ENCODE results near the gene ATP6AP1.
"Not testable (repeated sequence)": the region's sequence is repeated elsewhere in the genome, so short reads cannot be mapped to it uniquely, and the experiment has no call there.

ATP6AP1 gene

DNA sequence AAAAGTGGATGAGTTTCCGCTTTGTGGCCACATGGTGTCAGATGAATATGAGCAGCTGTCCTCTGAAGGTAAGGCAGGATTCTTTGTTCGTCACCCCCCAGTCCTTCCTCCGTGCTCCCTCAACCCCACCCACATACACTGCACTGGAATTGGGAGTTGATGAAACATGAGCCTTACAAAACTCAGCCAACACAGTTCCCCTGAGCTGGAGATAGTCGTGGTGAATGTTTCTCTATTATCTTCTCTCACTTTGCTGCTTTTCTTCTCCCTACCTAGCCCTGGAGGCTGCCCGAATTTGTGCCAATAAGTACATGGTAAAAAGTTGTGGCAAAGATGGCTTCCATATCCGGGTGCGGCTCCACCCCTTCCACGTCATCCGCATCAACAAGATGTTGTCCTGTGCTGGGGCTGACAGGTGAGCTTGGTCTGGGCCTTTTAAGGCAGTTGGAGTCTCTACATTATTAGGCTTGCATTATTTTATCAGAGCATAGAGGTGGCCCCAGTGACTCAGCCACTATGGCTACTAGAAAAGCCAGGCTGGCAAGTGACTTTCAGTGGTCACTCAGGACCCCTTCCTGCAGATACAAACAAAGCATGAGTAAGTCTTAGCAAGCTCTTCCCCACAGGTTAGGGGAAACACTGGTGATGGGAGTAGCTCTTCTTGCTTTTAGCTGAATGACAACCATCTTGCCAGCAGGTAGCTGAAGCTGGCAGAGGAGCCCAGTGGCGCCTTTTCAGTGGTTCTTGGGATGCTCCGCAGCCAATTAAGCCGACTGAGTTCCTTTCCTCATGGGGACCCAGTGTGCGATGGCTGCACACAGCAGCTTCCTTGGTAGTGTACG lies 28.7 kb upstream of the ATP6AP1 start:
- peak; percentile 17 for DNase-seq (ENCODE audit: low spot score)

GRCh38 chrX:154400369-154400817 lies 28.1 kb upstream of the ATP6AP1 start:
- not testable (repeated sequence) for DNase-seq (ENCODE audit: low spot score)

GRCh38 chrX:154401045-154401799 lies 27.3 kb upstream of the ATP6AP1 start:
- no peak for DNase-seq (ENCODE audit: low spot score)

- DNase-seq (ENCODE audit: low spot score), result no peak
Measured at GRCh38 chrX:154401918-154402621, 26.4 kb upstream of the ATP6AP1 start.

GRCh38 chrX:154402622-154403127 lies 25.8 kb upstream of the ATP6AP1 start:
- DNase-seq (ENCODE audit: low spot score), result no peak

DNA sequence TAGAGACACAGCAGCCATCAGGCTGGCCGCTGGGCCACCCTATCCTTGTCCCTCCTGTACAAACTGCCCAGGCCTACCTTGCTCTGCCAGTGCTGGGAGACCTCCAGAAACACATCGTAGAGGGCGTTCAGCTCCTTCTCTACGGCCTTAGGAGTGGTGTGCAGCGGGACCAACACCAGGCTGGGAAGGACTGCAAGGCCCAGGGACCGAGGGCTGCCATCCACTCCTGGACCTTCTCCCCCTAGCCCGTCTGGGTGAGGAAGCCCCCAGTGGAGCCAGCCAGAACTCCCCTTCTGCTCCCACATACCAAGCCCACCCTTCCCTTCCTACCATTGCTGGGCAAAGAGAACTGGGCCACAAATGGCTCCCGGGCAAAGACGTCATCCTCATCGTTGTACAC lies 25.3 kb upstream of the ATP6AP1 start:
- no peak for DNase-seq (ENCODE audit: low spot score)

GRCh38 chrX:154403858-154404257 lies 24.6 kb upstream of the ATP6AP1 start:
- DNase-seq (ENCODE audit: low spot score), result no peak

DNA sequence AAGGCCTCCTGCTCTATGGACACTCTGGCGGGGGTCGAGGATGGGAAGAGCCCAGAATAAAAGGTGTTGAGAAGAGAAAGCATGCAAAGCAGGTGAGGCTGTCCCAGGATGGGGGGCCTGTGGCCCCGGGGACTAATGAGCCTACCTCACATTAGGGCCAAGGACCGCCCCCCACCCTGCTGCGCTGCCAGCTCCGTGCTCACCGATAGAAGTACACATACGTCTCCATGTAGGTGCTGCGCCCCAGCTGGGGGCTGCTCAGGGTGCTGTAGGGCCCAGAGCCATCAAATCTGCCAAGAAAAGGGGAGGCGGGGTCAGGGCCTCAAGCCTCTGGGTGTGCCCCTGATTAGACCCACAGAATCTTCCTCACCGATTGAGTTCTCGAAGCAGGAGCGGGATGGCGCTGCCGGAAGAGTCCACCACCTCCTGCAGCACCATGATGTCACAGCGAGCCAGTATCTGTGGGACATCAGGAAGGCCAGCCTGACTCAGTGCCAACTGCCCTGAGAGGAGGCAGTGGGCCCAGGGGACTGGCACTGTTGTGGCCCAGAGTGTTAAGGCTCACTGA lies 23.8 kb upstream of the ATP6AP1 start:
- no peak for DNase-seq (ENCODE audit: low spot score)

DNA sequence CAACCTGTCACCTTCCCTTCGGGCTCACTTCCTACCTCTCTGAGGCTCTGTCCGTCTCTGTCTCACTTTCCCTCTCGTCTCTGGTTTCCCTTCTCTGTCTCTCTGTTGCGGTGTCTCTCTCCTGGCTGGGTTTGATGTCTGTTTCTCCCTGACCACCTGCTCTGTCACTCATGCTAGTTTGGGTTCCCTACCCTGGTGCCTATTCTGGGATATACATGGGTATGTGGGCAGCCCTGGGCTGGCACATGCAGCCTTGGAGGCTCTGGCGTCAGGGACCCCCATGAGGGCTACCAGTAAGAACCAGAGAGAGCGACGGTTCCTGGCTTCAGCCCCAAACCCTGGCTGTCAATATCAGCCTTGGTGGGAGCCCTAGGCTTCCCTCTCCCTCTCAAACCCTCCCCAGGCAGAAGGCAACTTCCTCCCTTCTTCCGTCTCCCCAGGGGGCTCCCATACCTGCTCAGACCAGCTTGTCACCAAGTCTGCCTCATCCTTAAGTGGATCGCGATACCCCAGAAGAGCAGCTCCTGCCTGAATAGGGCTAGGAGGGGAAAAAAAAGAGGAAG lies 19.7 kb upstream of the ATP6AP1 start:
- no peak for DNase-seq (ENCODE audit: low spot score)

DNA sequence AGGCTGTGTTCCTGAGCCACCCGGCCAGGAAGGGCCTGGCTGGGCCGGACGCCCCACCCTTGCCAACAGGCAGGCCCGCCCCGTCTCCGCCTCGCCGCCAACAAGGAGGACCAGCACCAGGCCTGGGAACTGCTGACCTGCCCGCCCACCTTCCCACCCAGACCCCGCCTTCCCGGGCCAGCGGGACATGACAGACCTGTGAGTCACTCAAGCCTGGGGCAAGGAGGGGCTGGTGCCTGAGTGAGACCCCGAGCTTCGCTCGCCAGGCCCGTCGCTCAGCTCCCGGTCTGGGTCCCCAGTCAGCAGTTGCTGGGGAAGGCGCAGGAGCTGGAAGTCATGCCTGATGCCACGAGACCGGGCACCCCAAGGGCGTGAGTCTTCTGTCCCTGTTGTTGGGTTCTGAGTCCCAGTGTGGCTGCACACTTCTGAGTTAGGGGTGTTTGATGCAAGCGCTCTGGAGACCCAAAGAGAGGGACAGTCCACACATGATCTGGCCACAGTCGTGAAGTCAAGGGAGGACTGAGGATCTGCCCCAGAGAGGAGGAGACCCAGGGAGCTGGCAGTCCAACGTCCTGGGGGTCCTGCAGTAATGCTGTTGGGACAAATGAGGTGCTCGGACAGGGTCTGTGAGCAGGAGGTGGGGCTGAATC lies 19.1 kb upstream of the ATP6AP1 start, which contains the start of gene DNASE1L1:
TSS of gene DNASE1L1 (minus strand) at position 33 of the 650 bp plus-strand sequence. CDS start 3,686 bp downstream, outside the sequence.
- DNase-seq (ENCODE audit: low spot score), result peak; percentile 8

DNA sequence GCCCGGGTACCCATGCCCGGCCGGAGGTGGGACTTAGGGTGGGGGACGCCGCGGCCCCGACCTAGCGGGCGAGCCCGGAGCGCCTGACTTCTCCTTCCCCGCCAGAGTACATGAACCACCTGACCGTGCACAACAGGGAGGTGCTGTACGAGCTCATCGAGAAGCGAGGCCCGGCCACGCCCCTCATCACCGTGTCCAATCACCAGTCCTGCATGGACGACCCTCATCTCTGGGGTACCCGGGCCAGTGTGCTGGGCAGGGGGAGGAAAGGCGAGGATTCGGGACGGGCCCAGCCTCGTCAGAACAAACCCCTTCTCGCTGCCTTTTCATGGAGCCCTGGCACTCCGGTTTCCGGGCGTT lies 16.5 kb upstream of the ATP6AP1 start:
- DNase-seq (ENCODE audit: low spot score), result peak; percentile 57

DNA sequence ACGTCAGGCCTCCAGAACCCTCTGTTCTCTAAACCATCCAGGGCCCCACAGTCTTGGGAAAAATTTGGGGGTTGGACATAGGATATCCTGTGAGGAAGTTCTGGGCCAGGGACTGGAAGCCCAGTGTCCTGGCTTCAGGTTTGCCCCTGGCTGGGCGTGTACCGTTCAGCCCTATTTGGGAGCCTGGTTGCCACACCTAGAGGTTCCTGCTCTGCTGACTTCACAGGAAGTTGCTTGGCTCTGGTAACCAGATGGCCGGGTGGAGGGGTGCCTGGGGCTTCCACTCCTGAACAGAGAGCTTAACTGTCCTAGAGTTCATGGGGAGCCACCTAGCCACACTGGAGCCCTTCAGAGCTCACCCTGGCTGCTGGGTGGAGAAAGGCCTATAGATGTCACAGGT lies 16.0 kb upstream of the ATP6AP1 start:
- peak; percentile 46 for DNase-seq (ENCODE audit: low spot score)

- no peak for DNase-seq (ENCODE audit: low spot score)
Measured at GRCh38 chrX:154413142-154413541, 15.3 kb upstream of the ATP6AP1 start.

- no peak for DNase-seq (ENCODE audit: low spot score)
Measured at GRCh38 chrX:154417157-154417556, 11.3 kb upstream of the ATP6AP1 start.

DNA sequence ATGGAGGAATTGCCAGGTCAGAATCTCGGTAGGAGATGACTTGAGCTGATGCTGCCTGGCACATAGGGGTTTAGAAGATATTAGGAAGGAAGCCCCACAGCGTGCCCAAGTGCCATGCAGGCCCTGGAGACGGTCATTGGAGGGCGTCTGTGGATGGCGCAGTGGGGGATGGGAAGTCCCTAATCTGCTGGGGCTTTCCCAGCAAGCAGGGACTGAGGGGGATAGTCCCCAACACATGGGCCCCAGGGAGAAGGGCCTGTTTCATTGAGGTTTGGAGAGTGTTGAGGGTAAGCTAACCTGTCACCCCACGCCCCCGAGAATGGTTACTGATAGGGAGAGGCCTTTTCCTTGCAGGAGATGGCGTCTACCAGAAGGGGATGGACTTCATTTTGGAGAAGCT lies 9.3 kb upstream of the ATP6AP1 start:
- no peak for DNase-seq (ENCODE audit: low spot score)

GRCh38 chrX:154419688-154420401 lies 8.6 kb upstream of the ATP6AP1 start:
- no peak for DNase-seq (ENCODE audit: low spot score)

- DNase-seq (ENCODE audit: low spot score), result no peak
Measured at GRCh38 chrX:154420402-154420756, 8.1 kb upstream of the ATP6AP1 start.

GRCh38 chrX:154426916-154427770 lies 1.3 kb upstream of the ATP6AP1 start:
- DNase-seq (ENCODE audit: low spot score), result no peak

DNA sequence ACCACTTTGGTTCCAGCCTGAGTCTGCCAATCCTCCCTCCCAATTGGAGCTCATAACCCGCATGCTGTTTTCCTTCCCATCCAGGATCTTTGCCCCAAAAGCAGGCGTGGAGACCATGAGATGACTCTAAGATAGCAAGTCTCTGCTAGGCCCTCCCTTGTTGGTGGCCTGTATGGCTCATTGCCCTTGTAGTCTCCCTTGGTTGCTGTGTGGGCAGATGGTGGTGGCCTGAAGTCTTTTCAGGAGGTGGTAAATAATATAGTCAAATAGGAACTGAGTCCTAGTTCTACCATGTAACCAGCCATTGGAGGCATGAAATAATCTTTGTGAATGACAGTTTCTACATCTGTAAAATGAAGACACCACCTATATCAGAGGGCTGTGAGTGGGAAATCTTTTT lies 1.2 kb downstream of the ATP6AP1 start:
- no peak for DNase-seq (ENCODE audit: low spot score)

DNA sequence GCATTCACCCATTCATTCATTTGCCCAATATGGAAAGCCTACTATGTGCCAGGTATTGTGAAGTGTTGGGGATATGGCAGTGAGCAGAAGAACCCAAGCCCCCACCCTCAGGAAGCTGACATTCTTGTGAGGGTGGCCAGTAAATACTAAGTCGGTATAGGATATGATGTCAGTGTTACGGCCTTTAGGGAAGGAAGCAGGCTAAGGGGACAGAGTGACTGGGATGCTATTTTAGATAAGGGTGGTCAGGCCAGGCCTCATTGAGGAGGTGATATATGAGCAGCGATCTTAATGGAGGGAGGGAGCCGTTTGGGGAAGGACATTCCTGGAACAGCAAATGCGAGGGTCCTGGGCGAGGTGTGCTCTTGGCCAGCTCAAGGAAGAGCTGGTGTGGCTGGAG lies 2.0 kb downstream of the ATP6AP1 start:
- DNase-seq (ENCODE audit: low spot score), result no peak
